IMR-90 (cell line): ENCODE data around the gene FAM76A.

Experiments
- CEBPB ChIP-seq: IDR thresholded peaks from 2 replicates; pipeline ENCODE4 v1.6.1; 2012; ENCODE audit warnings: low read depth, low read length, improper control_type of control experiment
- CTCF ChIP-seq: conservative IDR thresholded peaks from 2 replicates; pipeline ENCODE4 v1.5.1; 2012; ENCODE audit warnings: mild to moderate bottlenecking, low read depth, low read length, improper control_type of control experiment
- MAZ ChIP-seq: IDR thresholded peaks from 2 replicates; pipeline ENCODE4 v1.6.1; 2012; ENCODE audit warnings: low read depth, mild to moderate bottlenecking, low read length, improper control_type of control experiment, moderate library complexity, borderline replicate concordance
- POLR2A ChIP-seq: IDR thresholded peaks from 2 replicates; pipeline ENCODE4 v1.6.1; 2012; ENCODE audit warnings: mild to moderate bottlenecking, low read depth, low read length
- RAD21 ChIP-seq: IDR thresholded peaks from 2 replicates; pipeline ENCODE4 v1.6.1; 2012; ENCODE audit warnings: low read length, improper control_type of control experiment
- RCOR1 ChIP-seq: IDR thresholded peaks from 2 replicates; pipeline ENCODE4 v1.6.1; 2012; ENCODE audit warnings: mild to moderate bottlenecking, low read length, improper control_type of control experiment; ENCODE audit not compliant: insufficient replicate concordance
- RFX5 ChIP-seq: IDR thresholded peaks from 2 replicates; pipeline ENCODE4 v1.8.0; 2012; ENCODE audit warnings: low read depth, mild to moderate bottlenecking, low read length, moderate library complexity
- SMC3 ChIP-seq: fragments of 150-350 bp; IDR thresholded peaks from 2 replicates; pipeline ENCODE4 v1.6.1; 2016; ENCODE audit warnings: low read depth, mild to moderate bottlenecking, antibody characterized with exemption, low read length, moderate library complexity

DNA sequence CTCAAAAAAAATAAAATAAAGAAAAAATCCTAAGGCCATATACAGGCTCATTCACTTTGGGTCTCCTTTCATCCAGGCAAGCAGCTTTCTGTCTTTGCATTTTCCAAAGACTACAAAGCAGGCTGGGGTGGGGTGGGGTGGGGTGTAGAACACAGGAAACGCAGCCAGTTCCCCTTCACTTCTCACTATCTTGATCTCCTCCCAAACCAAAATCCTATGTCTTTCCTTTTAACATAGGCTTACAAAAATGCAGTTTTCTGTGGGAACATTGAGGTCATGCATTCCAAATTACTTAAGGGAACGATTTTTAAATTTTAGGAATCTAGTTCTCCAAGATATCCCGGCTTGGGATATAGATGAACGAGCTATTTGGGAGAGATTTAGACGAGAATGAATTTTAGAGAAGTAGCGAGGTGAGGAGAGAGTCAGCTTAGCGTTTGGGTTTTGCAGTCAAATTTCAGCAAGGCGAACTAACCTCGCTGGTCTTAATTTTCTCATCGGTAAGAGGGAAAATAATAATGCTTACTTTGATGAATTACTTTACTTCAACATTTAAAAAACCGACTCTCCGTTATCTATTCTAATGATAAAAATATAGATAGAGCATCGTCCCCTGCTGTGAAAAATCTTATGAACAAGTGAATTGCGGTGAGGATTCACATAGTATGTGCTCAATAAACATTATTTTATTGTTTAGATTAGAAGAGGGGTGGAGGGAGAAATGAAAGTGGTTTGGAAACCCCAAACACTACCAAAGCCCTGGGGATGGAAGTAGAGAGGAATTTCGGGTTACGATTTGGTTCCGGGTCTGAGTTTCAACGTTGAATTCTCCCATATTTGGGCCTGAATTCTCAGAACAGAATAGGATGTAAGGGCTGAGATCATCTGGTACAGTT lies 46.5 kb downstream of the FAM76A start:
- TF ChIP-seq MAZ (no peak), CTCF (no peak), POLR2A (no peak), RAD21 (no peak), RCOR1 (no peak), CEBPB (no peak), RFX5 (no peak), SMC3 (no peak)
